K562 (cell line): ENCODE measurements around the gene CYBB.

Experiments
- CREBBP ChIP-seq: IDR thresholded peaks from one replicate; pipeline ENCODE4 v1.6.1; 2012; ENCODE audit warnings: low read depth, mild to moderate bottlenecking, control low read depth, inconsistent platforms, low read length
- CTCF ChIP-seq, 3 experiments: IDR thresholded peaks in 2 of 3; conservative IDR thresholded peaks in 1 of 3; 2 replicates each; pipeline ENCODE4 v1.5.1; 2011 to 2012; ENCODE audit warnings: low read length in 3 of 3, mild to moderate bottlenecking in 3 of 3, control low read depth in 2 of 3, improper control_type of control experiment in 1 of 3, inconsistent platforms in 1 of 3, low read depth in 1 of 3, mixed read lengths in 1 of 3, moderate library complexity in 1 of 3; ENCODE audit not compliant: insufficient read depth in 2 of 3
- EZH2 ChIP-seq: IDR thresholded peaks from 2 replicates; pipeline ENCODE4 v1.6.1; 2012; ENCODE audit warnings: low read depth, mild to moderate bottlenecking, inconsistent platforms, low read length, borderline replicate concordance
- HMG20A ChIP-seq: fragments of 450-650 bp; formaldehyde crosslinking; conservative IDR thresholded peaks from 2 replicates; pipeline ENCODE4 v1.4.0; 2020; ENCODE audit warnings: mild to moderate bottlenecking, mixed read lengths
- SREBF2 ChIP-seq: sonication (generic); formaldehyde crosslinking; IDR thresholded peaks from 2 replicates; pipeline ENCODE4 v1.4.0; 2020; ENCODE audit warnings: mild to moderate bottlenecking, missing genetic modification reagents
- TFAP4 ChIP-seq: sonication (generic); formaldehyde crosslinking; IDR thresholded peaks from 2 replicates; pipeline ENCODE4 v1.8.0; 2022; ENCODE audit warnings: missing genetic modification reagents, mild to moderate bottlenecking, moderate library complexity, borderline replicate concordance

- TF ChIP-seq HMG20A (CRISPR knock-in tag) (no peak), CREBBP (no peak), EZH2 (no peak), CTCF (IDR thresholded peaks at IDR 0.05 in 2 of 3, conservative IDR thresholded peaks at IDR 0.05 in 1 of 3; ENCODE audit: insufficient read depth in 2 of 3, low read depth in 1 of 3, low read length in 3 of 3) (no peak), SREBF2 (no peak), TFAP4 (CRISPR knock-in tag) (no peak)
Observed at GRCh38 chrX:37802028-37802427, 22.2 kb downstream of the CYBB start.
